GM12878 (cell line): ENCODE data around the gene NPLOC4.

Experiments used
- CREM ChIP-seq: IDR thresholded peaks from 2 replicates; pipeline ENCODE4 v1.6.1; 2014; ENCODE audit warnings: antibody characterized with exemption, low read depth
- ELK1 ChIP-seq: IDR thresholded peaks from 2 replicates; pipeline ENCODE4 v1.6.1; 2012; ENCODE audit warnings: low read depth, low read length, improper control_type of control experiment
- ESRRA ChIP-seq: IDR thresholded peaks from 2 replicates; pipeline ENCODE4 v1.6.1; 2012; ENCODE audit warnings: mild to moderate bottlenecking, low read length, improper control_type of control experiment
- EZH2 ChIP-seq: IDR thresholded peaks from 2 replicates; pipeline ENCODE4 v1.6.1; 2012; ENCODE audit warnings: low read depth, mild to moderate bottlenecking, control low read depth, inconsistent platforms, low read length, borderline replicate concordance; ENCODE audit not compliant: control insufficient read depth
- HDAC6 ChIP-seq: fragments of 200-600 bp; sonication (generic); IDR thresholded peaks from one replicate; pipeline ENCODE4 v1.8.0; 2017; ENCODE audit warnings: antibody characterized with exemption; ENCODE audit not compliant: unreplicated experiment
- JUND ChIP-seq: IDR thresholded peaks from 2 replicates; pipeline ENCODE4 v1.6.1; 2012; ENCODE audit warnings: low read depth, mild to moderate bottlenecking, low read length, improper control_type of control experiment, moderate library complexity
- POLR2A ChIP-seq: IDR thresholded peaks from 2 replicates; pipeline ENCODE4 v1.6.1; 2011; ENCODE audit warnings: low read depth, mild to moderate bottlenecking, low read length
- TF ChIP-seq, protein P1 (sequence below): IDR thresholded peaks from 2 replicates; pipeline ENCODE4 v1.6.1; 2011; ENCODE audit warnings: borderline replicate concordance, low read depth, mild to moderate bottlenecking, moderate library complexity, mixed read lengths, low read length; ENCODE audit not compliant: insufficient read depth; ENCODE audit errors: extremely low read length
- TF ChIP-seq, protein P2 (sequence below), 3 experiments: IDR thresholded peaks in 2 of 3; conservative IDR thresholded peaks in 1 of 3; 2 replicates each; pipeline ENCODE4 v1.5.1; 2011; ENCODE audit warnings: low read depth in 3 of 3, low read length in 3 of 3, mild to moderate bottlenecking in 3 of 3, control low read depth in 2 of 3, moderate library complexity in 2 of 3, inconsistent platforms in 1 of 3, mixed read lengths in 1 of 3; ENCODE audit not compliant: control insufficient read depth in 2 of 3, insufficient read depth in 1 of 3; ENCODE audit errors: extremely low read depth in 1 of 3

- TF ChIP-seq CREM, result no peak
- TF ChIP-seq JUND, result no peak
- TF ChIP-seq EZH2, result no peak
- no peak for TF ChIP-seq ESRRA
- no peak for TF ChIP-seq ELK1
- TF ChIP-seq, protein P1, sequence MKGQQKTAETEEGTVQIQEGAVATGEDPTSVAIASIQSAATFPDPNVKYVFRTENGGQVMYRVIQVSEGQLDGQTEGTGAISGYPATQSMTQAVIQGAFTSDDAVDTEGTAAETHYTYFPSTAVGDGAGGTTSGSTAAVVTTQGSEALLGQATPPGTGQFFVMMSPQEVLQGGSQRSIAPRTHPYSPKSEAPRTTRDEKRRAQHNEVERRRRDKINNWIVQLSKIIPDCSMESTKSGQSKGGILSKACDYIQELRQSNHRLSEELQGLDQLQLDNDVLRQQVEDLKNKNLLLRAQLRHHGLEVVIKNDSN, result no peak
- no peak for TF ChIP-seq HDAC6
- no peak for TF ChIP-seq POLR2A
- TF ChIP-seq, protein P2, sequence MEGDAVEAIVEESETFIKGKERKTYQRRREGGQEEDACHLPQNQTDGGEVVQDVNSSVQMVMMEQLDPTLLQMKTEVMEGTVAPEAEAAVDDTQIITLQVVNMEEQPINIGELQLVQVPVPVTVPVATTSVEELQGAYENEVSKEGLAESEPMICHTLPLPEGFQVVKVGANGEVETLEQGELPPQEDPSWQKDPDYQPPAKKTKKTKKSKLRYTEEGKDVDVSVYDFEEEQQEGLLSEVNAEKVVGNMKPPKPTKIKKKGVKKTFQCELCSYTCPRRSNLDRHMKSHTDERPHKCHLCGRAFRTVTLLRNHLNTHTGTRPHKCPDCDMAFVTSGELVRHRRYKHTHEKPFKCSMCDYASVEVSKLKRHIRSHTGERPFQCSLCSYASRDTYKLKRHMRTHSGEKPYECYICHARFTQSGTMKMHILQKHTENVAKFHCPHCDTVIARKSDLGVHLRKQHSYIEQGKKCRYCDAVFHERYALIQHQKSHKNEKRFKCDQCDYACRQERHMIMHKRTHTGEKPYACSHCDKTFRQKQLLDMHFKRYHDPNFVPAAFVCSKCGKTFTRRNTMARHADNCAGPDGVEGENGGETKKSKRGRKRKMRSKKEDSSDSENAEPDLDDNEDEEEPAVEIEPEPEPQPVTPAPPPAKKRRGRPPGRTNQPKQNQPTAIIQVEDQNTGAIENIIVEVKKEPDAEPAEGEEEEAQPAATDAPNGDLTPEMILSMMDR (IDR thresholded peaks at IDR 0.05 in 2 of 3, conservative IDR thresholded peaks at IDR 0.05 in 1 of 3; ENCODE audit: control insufficient read depth in 2 of 3, extremely low read depth in 1 of 3, insufficient read depth in 1 of 3, low read depth in 3 of 3, low read length in 3 of 3), result no peak
Observed at GRCh38 chr17:81509972-81510784, 126.7 kb downstream of the NPLOC4 start.
